T follicular helper cell (primary cell): ENCODE measurements around the gene SHC1.

ENCODE experiments used
- DNase-seq: peaks from one replicate; pipeline ENCODE4 v3.0.0-alpha.2; 2020; ENCODE audit warnings: low read depth

SHC1 gene

DNA sequence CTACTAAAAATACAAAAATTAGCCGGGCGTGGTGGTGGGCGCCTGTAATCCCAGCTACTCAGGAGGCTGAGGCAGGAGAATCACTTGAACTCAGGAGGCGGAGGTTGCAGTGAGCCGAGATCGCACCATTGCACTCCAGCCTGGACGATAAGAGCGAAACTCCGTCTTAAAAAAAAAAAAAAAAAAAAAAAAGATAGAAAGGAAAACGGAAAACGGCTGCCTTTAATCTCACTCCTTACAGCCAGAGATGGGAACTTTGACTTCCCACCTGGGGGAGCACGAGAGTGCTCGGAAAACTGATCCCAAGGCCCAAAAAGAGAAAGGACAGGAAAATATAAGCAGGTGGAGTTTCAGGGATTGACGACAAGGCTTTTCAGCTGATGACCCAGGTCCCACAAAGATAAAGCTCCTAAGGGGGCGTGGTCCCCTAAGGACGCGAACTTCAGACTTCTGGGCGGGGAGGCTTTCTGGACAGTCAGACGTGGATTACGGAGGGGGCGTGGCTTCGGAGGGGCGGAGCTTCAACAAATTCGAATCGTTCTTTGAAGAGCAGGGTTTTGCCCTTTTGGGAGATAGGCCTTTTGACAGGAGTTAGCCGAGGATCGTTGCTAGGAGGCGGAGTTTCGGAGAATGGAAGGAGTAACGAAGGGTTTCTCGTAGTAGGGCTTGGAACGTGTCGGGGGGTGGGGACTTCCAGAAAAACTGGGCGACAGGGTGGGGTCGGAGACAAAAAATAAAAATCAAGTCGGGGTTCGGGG lies 3.0 kb upstream of the SHC1 start:
- DNase-seq: peak; percentile 86

- no peak for DNase-seq
Measured at GRCh38 chr1:154972517-154973343, 2.2 kb upstream of the SHC1 start.

DNA sequence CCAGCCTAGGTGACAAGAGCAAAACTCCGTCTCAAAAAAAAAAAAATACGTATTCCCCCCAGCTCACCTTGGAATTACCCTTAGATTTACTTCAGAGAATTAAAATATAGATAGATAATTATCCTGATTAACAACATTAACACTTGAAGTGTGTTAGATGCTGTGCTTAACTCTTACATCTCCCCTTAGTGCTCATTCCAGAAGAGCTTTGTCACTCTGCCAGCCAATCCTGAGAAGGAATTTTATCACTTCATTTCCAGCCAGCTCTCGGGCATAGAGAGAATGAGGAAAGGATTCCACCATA lies 1.6 kb upstream of the SHC1 start:
- DNase-seq: no peak

DNA sequence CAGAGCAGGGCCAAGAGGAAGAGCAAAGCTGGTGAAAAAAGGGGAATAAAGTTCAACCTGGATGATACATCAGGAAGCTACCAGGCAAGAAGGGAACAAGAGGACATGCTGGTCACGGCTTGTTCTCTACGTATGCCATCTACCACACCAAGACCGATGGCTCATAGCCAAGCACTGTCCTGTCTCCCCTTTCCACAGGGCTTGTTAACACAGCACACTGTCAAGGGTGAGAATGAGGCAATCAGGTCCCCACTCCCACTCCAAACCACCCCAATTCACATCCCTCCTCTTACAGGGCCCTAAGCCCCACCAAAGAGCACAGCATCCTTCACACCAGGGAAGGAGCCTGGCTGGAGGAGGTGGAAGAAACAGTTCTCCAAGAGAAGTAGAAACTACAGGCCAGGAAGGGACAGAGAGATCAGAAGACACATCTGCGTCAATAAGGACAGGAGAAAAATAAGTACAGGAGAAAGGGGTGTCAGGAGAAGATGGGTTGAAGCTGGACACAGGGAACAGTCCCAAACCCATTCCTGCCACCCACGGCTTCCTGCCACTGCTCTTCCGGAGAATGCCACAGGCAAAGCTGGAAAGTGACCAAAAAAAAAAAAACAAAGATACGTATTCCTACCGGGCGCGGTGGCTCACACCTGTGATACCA lies 923 bp upstream of the SHC1 start:
- no peak for DNase-seq

DNA sequence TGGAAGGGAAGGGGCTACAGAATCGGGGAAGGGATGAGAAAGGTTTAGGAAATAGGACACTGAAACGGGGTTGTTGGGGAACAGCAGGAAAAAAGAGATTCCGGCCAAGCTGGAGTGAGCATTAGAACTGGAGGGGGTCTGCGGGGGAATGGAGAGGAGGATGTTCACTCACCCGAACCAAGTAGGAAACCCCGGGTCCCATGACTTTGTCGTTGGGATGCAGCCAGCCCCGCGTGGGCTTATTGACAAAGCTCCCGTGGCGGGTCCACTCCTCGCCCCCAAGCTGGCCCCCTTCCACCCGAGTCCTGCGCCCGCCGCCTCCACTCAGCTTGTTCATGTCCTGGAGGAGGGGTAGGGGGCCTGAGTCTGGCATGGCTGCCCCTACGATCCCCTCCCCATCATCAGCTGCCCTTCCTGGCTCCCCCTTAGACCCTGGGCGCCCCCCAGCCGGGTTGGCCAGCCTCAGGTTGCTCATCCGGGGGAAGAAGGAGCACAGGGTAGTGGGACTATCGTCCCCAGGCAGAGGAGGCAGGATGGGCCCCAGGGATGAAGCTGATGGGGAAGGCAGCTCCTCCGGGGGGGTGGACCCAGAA lies 591 bp downstream of the SHC1 start:
- DNase-seq: no peak

DNA sequence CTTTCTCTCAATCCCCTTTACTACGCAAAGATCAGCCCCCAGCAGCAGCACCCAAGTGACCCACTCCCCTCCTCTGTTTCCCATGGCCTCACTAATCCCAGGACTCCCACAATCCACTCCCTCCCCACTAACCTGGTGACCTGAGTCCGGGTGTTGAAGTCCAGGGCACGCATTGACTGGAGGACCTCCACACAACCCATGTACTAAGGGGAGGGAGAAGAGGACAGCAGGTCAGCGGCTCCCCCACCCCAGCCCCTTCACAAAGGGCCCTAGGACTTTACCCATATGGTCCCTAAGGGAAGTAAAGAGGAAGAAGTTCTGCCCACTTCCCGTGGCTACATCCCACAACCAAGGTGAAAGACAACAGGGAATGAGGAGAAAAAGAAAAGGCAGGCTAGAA lies 1.3 kb downstream of the SHC1 start:
- DNase-seq: no peak

DNA sequence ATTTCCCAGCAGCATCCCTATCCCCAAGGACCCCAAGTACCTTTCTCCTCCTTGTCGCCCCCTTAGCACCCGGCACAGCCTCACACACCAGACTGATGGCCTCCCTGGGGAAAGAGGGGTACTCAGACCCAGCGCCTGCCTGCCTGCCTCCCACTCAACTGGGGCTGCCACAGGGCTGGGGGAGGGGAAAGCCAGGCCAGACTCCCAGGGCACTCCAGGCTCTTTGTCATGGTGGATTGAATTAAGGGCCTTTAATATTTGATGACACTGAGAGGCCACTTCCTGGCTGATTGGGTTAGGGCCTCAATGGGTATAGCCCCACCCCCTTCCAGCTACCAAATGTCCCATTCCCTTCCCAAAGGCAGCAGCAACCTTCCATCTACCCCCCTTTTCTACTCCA lies 1.8 kb downstream of the SHC1 start:
- DNase-seq: no peak

GRCh38 chr1:154967331-154967950 lies 3.1 kb downstream of the SHC1 start:
- DNase-seq: no peak

GRCh38 chr1:154966111-154966510 lies 4.4 kb downstream of the SHC1 start:
- DNase-seq: no peak

DNA sequence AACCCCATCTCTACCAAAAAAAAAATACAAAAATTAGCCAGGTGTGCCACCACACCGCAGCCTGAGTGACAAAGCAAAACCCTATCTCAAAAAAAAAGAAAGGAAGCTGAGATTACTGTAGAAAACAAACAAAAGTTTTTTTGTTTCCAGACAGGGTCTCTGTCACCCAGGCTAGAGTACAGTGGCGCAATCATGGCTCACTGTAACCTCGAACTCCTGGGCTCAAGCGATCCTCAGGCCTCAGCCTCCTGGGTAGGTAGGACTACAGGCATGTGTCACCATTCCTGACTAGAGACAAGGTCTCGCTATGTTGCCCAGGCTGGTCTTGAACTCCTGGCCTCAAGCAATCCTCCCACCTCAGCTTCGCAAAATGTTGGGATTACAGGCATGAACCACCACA lies 6.2 kb downstream of the SHC1 start:
- DNase-seq: no peak

GRCh38 chr1:154963643-154964042 lies 6.9 kb downstream of the SHC1 start:
- no peak for DNase-seq

DNA sequence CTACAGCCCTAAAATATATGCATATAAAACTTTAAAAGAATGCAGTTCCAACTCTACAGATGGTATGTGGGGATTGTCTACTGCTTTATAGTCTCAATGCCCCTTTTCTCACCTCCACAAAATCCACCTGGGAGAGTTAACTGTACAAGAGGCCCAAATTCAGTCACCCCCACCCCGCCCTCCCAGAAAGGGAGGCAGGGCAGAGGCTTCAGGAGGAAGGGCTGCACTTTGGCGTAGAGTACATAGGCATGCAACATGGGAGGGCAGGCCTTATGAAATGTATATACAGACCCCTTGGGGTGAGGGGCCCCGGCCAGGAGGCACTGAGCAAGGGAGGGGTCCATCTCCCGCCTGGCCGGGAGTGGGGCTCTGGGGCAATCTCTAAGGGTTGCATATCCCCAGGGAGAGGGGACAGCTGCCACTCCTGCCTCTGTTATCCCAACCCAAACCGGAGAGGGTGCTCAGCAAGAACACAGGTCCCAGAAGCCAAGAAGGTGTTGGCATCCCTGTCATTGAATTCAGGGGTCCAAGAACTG lies 7.7 kb downstream of the SHC1 start:
- DNase-seq: no peak

- no peak for DNase-seq
Measured at GRCh38 chr1:154962156-154962749, 8.3 kb downstream of the SHC1 start.

DNA sequence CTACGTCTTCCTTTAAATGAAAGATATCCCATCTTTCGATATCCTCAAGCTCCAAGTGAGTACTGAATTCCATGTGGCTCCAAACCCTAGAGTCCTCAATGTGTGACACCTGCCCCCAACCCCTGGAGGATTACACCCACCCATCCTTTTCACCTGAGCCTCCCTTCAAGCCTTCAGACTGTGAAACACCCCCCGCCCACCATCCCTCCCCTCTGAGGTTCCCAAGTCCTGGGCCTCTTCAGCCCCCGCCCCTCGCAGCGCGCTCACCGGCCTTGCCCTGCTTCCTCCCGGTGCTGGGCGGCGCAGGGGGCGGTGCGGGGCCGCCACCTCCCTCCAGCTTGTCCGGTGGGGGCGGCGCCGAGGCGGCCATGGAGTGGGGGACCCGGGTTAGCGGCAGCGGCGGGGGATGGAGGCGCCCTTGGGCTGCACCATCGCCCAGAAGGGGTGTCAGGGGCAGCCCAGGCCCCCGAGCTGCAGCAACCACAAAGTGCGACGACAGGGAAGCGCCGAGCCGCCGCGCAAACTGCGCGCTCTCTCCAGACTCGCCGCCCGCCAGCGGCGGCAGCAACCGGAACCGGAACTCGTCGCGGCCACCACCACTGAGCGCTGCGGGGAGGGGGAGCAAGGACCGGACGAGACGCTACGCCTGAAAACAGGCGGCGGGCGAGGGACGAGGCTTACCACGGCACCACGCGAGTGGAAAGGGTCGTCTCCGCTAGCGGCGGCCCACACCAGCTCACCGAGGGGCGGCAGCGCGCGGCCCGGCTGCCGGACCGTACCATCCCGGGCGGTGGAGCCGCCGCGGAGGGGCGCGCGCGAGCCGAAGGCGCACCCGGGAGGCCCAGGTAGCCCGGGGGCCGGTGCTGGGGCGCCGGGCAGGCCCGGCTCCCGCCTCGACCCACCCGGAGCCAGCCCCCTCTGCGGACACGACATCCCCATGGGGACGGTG lies 9.1 kb downstream of the SHC1 start, which contains the start of gene PYGO2:
Gene PYGO2, minus strand, starts transcription at position 576 of the 949 bp plus-strand sequence. Its CDS starts 206 bp downstream, at position 370.
- peak; percentile 64 for DNase-seq

- no peak for DNase-seq
Measured at GRCh38 chr1:154960446-154961136, 10.0 kb downstream of the SHC1 start.

DNA sequence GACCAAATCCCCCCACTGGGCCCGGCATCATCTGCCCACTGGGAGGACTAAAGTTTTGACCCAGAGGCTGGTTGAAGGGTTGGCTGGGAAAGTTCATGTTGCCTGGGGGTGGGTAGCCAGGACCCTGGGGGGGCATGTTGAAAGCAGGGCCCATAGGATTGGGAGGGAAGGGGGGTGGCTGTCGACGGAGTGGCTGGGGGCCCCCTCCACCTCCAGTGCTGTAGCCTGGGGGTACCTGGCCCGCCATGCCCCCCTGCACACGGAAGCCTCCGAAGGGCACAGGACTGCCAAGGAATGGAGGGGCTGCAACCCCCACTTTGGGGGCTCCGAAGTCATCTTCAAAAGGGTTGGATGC lies 11.1 kb downstream of the SHC1 start:
- DNase-seq: no peak

DNA sequence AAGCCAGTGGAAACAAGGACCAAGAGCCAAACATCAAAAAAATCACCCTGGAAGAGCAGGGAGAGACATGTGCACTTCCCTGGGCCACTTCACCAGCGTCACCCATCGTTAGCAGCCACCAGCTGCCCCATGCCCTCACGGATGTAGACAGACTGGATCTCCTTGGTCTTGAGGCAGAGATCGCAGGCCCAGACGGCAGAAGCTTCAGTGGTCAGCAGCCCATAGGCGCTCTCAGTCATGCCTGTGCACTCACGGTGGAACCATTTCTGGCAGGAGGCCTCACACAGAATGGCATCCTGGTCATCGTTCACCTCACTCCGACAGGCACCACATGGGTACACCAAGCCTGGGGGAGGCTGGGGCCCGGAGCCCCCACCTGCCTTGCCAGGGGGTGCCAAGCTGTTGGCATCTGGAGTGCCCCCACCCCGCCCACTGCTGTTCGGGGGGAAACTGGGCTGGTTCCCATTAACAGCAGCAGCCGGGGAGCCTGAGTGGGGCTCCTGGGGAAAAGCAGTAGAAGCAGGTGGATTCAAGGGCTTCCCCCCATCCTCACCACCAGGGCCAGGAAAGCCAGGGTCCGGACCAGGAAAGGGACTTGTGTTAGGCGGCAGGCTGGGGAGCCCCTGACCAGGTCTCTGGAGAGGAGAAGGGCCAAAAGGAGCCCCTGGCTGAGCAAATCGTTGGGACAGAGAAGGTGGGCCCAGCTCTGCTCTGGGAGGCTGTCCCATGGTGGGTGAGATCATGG lies 11.7 kb downstream of the SHC1 start:
- no peak for DNase-seq

GRCh38 chr1:154958036-154958435 lies 12.5 kb downstream of the SHC1 start:
- no peak for DNase-seq

GRCh38 chr1:154957091-154957657 lies 13.4 kb downstream of the SHC1 start:
- no peak for DNase-seq
